Loucy (cell line): ENCODE results near the gene PNPLA7.
"Not testable (repeated sequence)": the region's sequence is repeated elsewhere in the genome, so short reads cannot be mapped to it uniquely, and the experiment has no call there.

Experiments used
- H2AFZ ChIP-seq: fragments of 200-600 bp; sonication (generic); 2 replicates; pipeline ENCODE4 v1.6.0; 2016; ENCODE audit warnings: antibody characterized with exemption, mild to moderate bottlenecking, low read length, moderate library complexity
- H3F3A ChIP-seq: fragments of 200-600 bp; 2 replicates; pipeline ENCODE4 v1.6.0; 2016; ENCODE audit warnings: antibody characterized with exemption, low read depth, mild to moderate bottlenecking
- H3K27me3 ChIP-seq: fragments of 200-600 bp; sonication (generic); 2 replicates; pipeline ENCODE4 v1.6.1; 2014; ENCODE audit warnings: low read length, mild to moderate bottlenecking; ENCODE audit not compliant: insufficient read depth, poor library complexity, severe bottlenecking
- H3K36me3 ChIP-seq: fragments of 200-600 bp; sonication (generic); 2 replicates; pipeline ENCODE4 v1.6.1; 2016; ENCODE audit warnings: low read length; ENCODE audit not compliant: insufficient read depth
- H3K4me1 ChIP-seq: fragments of 200-600 bp; sonication (generic); 2 replicates; pipeline ENCODE4 v1.5.1; 2014; ENCODE audit warnings: low read length, mild to moderate bottlenecking; ENCODE audit not compliant: insufficient read depth, poor library complexity, severe bottlenecking
- H3K4me2 ChIP-seq: fragments of 200-600 bp; sonication (generic); 2 replicates; pipeline ENCODE4 v1.6.0; 2014; ENCODE audit warnings: antibody characterized with exemption, low read length, low read depth, mild to moderate bottlenecking; ENCODE audit not compliant: poor library complexity, severe bottlenecking
- H3K4me3 ChIP-seq: fragments of 200-600 bp; sonication (generic); 2 replicates; pipeline ENCODE4 v1.5.1; 2014; ENCODE audit warnings: low read length, mild to moderate bottlenecking, mixed read lengths; ENCODE audit not compliant: poor library complexity, severe bottlenecking
- H3K79me2 ChIP-seq: fragments of 200-600 bp; sonication (generic); 2 replicates; pipeline ENCODE4 v1.6.1; 2014; ENCODE audit warnings: low read length; ENCODE audit not compliant: insufficient read depth
- H3K9ac ChIP-seq: fragments of 200-600 bp; sonication (generic); 2 replicates; pipeline ENCODE4 v1.6.0; 2014; ENCODE audit warnings: mild to moderate bottlenecking, low read depth, low read length, moderate library complexity; ENCODE audit not compliant: poor library complexity, severe bottlenecking
- H3K9me2 ChIP-seq: fragments of 200-600 bp; sonication (generic); replicated peaks from 2 replicates; pipeline ENCODE4 v1.6.1; 2016; ENCODE audit warnings: low read depth, low read length, mixed read lengths
- H3K9me3 ChIP-seq: fragments of 200-600 bp; sonication (generic); 2 replicates; pipeline ENCODE4 v1.6.1; 2014; ENCODE audit warnings: mild to moderate bottlenecking, antibody characterized with exemption, low read length, low read depth; ENCODE audit not compliant: insufficient read depth
- H4K20me1 ChIP-seq: fragments of 200-600 bp; sonication (generic); 2 replicates; pipeline ENCODE4 v1.6.0; 2014; ENCODE audit warnings: antibody characterized with exemption, low read length, mild to moderate bottlenecking; ENCODE audit not compliant: insufficient read depth, poor library complexity, severe bottlenecking
- EZH2phosphoT487 ChIP-seq: fragments of 200-600 bp; IDR thresholded peaks from 2 replicates; pipeline ENCODE4 v1.6.1; 2018; ENCODE audit warnings: antibody characterized with exemption, mild to moderate bottlenecking, moderate library complexity, borderline replicate concordance
- TF ChIP-seq, protein P1 (sequence below): fragments of 200-600 bp; sonication (generic); conservative IDR thresholded peaks from 2 replicates; pipeline ENCODE4 v1.5.1; 2014; ENCODE audit warnings: mild to moderate bottlenecking, antibody characterized with exemption, low read length

Gene PNPLA7

DNA sequence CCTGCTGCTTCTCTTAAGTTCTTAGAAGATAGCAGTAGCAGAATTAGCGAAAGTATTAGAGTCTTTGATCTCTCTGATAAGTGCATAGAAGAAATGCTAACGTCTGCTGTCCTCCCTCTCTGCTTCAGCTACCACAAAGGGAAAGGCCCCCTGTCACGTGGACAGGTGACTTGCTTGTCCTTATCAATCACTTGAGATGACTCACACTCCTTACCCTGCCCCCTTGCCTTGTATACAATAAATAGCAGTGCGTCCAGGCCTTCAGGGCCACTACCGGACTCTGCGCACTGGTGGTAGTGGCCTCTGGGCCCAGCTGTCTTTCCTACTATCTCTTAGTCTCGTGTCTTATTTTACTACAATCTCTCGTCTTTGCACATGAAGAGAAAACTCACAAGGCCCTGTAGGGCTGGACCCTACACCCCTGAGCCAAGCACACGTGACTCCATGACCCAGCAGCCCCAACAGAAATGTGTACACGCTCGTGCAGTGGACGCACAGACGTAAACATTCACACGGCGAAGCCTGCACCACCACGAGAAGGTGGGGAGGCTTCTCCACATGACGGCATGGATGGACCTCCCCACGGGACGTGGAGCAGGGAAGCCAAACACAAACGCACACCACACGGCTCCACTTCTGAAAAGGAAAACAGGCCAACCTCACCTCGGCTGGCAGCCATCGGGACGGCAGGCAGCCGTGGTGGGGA is 38.3 kb downstream of the PNPLA7 start:
- no peaks in the 10 kb centered on the region for H3K79me2 ChIP-seq
- H3K36me3 ChIP-seq: no peaks in the 10 kb centered on the region
- no peak overlapping the region for H2AFZ ChIP-seq
- H3K4me3 ChIP-seq: no peak overlapping the region
- no peak overlapping the region for H3K9ac ChIP-seq
- H3K4me1 ChIP-seq: no peaks in the 10 kb centered on the region
- no peak overlapping the region for H3K4me2 ChIP-seq
- no peaks in the 10 kb centered on the region; the same call in 1 of the 2 replicates for H3F3A ChIP-seq
- H3K27me3 ChIP-seq: no peaks in the 10 kb centered on the region
- no peaks in the 10 kb centered on the region for H3K9me3 ChIP-seq
- H4K20me1 ChIP-seq: no peaks in the 10 kb centered on the region
- no peaks in the 10 kb centered on the region for H3K9me2 ChIP-seq
- no peak for TF ChIP-seq EZH2phosphoT487
- TF ChIP-seq, protein P1, sequence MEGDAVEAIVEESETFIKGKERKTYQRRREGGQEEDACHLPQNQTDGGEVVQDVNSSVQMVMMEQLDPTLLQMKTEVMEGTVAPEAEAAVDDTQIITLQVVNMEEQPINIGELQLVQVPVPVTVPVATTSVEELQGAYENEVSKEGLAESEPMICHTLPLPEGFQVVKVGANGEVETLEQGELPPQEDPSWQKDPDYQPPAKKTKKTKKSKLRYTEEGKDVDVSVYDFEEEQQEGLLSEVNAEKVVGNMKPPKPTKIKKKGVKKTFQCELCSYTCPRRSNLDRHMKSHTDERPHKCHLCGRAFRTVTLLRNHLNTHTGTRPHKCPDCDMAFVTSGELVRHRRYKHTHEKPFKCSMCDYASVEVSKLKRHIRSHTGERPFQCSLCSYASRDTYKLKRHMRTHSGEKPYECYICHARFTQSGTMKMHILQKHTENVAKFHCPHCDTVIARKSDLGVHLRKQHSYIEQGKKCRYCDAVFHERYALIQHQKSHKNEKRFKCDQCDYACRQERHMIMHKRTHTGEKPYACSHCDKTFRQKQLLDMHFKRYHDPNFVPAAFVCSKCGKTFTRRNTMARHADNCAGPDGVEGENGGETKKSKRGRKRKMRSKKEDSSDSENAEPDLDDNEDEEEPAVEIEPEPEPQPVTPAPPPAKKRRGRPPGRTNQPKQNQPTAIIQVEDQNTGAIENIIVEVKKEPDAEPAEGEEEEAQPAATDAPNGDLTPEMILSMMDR: no peak

GRCh38 chr9:137511126-137511525 is 39.1 kb downstream of the PNPLA7 start:
- not testable (repeated sequence) for H2AFZ ChIP-seq, H3K4me2 ChIP-seq, H3K4me3 ChIP-seq, H3K9ac ChIP-seq, H3K9me3 ChIP-seq, H3K79me2 ChIP-seq, H3K27me3 ChIP-seq, H3K9me2 ChIP-seq, H4K20me1 ChIP-seq, H3F3A ChIP-seq, H3K4me1 ChIP-seq, H3K36me3 ChIP-seq

DNA sequence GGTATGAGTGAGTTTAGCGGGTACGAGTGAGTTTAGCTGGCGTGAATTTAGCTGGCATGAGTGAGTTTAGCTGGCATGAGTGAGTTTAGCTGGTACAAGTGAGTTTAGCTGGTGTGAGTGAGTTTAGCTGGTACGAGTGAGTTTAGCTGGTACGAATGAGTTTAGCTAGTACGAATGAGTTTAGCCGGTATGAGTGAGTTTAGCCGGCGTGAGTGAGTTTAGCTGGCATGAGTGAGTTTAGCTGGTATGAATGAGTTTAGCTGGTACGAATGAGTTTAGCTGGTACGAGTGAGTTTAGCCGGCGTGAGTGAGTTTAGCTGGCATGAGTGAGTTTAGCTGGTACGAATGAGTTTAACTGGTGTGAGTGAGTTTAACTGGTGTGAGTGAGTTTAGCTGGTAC is 41.0 kb downstream of the PNPLA7 start:
- Histone ChIP-seq H3K79me2 (no peaks in the 10 kb centered on the region), H3K4me1 (no peaks in the 10 kb centered on the region), H4K20me1 (no peaks in the 10 kb centered on the region), H3K36me3 (no peaks in the 10 kb centered on the region), H3K27me3 (no peaks in the 10 kb centered on the region), H3K9ac (no peak overlapping the region), H3K9me3 (no peaks in the 10 kb centered on the region), H3F3A (no peaks in the 10 kb centered on the region), H3K4me3 (no peak overlapping the region), H3K9me2 (no peaks in the 10 kb centered on the region), H3K4me2 (no peak overlapping the region), H2AFZ (no peak overlapping the region)
- TF ChIP-seq, protein P1: no peak
- no peak for TF ChIP-seq EZH2phosphoT487

DNA sequence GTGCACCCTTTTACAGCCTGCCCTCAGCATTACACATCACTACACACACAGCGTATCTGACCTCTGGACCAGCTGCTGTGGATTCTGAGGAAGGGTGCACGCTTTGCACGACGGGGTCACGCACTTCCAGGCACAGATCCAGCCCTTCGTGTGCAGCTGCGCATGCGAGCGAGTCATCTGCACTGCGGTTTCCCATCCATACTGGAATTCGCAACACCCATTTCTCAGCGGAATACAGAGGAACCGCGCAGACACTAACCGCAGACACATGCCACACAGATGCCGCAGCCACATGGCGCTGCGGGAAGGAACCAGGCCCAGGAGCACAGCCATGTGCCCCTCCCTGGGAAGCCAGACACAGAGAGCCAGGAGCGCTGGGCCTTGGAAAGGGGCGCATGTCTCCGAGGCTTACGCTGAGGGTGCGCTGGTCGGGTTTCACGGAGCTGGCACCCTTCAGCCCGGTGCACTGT is 43.5 kb downstream of the PNPLA7 start:
- Histone ChIP-seq H4K20me1 (no peaks in the 10 kb centered on the region), H3K4me3 (no peak overlapping the region), H3K4me1 (no peaks in the 10 kb centered on the region), H3K9ac (no peak overlapping the region), H3K79me2 (no peaks in the 10 kb centered on the region), H2AFZ (no peak overlapping the region), H3K4me2 (no peak overlapping the region), H3K36me3 (no peaks in the 10 kb centered on the region), H3F3A (peaks cover 4% of the 10 kb centered on the region; the same call in 1 of the 2 replicates), H3K9me3 (no peaks in the 10 kb centered on the region), H3K27me3 (no peaks in the 10 kb centered on the region), H3K9me2 (no peaks in the 10 kb centered on the region)
- TF ChIP-seq, protein P1: no peak
